NCI-H2196 treated with DMSO at 0.1 percent for 48 hours (cell line): ENCODE results near the gene PCK2.

ENCODE experiments used
- DNase-seq: peaks from one replicate; lab custom pipeline; 2025; ENCODE audit not compliant: unreplicated experiment; lab: John Stamatoyannopoulos, UW

PCK2 gene

GRCh38 chr14:24150567-24150966 lies 56.5 kb downstream of the PCK2 start:
- DNase-seq = no peak

- no peak for DNase-seq
Measured at GRCh38 chr14:24150993-24151392, 56.9 kb downstream of the PCK2 start.

- DNase-seq = no peak
Measured at GRCh38 chr14:24151404-24152080, 57.4 kb downstream of the PCK2 start.
